ENCODE data around the gene RHBDL3.

- TF ChIP-seq, protein P1, sequence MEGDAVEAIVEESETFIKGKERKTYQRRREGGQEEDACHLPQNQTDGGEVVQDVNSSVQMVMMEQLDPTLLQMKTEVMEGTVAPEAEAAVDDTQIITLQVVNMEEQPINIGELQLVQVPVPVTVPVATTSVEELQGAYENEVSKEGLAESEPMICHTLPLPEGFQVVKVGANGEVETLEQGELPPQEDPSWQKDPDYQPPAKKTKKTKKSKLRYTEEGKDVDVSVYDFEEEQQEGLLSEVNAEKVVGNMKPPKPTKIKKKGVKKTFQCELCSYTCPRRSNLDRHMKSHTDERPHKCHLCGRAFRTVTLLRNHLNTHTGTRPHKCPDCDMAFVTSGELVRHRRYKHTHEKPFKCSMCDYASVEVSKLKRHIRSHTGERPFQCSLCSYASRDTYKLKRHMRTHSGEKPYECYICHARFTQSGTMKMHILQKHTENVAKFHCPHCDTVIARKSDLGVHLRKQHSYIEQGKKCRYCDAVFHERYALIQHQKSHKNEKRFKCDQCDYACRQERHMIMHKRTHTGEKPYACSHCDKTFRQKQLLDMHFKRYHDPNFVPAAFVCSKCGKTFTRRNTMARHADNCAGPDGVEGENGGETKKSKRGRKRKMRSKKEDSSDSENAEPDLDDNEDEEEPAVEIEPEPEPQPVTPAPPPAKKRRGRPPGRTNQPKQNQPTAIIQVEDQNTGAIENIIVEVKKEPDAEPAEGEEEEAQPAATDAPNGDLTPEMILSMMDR (conservative IDR thresholded peaks at IDR 0.05; ENCODE audit: low read length) = no peak
- TF ChIP-seq EZH2phosphoT487 (IDR thresholded peaks at IDR 0.05; ENCODE audit: borderline replicate concordance, low read depth, low read length) = no peak
Observed at GRCh38 chr17:32283745-32284201, 18.1 kb downstream of the RHBDL3 start.

Data from OCI-LY7 (cell line).